Measurements from ENCODE around the gene ABLIM1. TPM values are rescaled to one million over a fixed set of nuclear protein-coding genes. Genes with fewer than 3 reads are reported as not detected.

The ABLIM1 gene
- total RNA-seq, 2 experiments from 2014 or later, result 91.5 to 97.9 TPM

GRCh38 chr10:114669648-114670047, 11.6 kb upstream of the ABLIM1 start:
- ChIA-PET POLR2A (no interaction called here), CTCF (no interaction called here)
- no peaks in the 10 kb centered on the region for H3K4me1 Mint-ChIP-seq
- H3K27ac Mint-ChIP-seq, result no peak overlapping the region
- DNase-seq, result no peak
- no peak overlapping the region for H3K4me3 Mint-ChIP-seq
- H3K27me3 Mint-ChIP-seq, result peaks cover 29% of the 10 kb centered on the region
- no peaks in the 10 kb centered on the region for H3K9me3 Mint-ChIP-seq
- H3K36me3 Mint-ChIP-seq (ENCODE audit: low read depth), result no peaks in the 10 kb centered on the region

- ChIA-PET POLR2A (no interaction called here), CTCF (no interaction called here)
- no peak overlapping the region for H3K4me3 Mint-ChIP-seq
- no peak overlapping the region for H3K27ac Mint-ChIP-seq
- no peaks in the 10 kb centered on the region for H3K4me1 Mint-ChIP-seq
- no peaks in the 10 kb centered on the region for H3K36me3 Mint-ChIP-seq (ENCODE audit: low read depth)
- H3K9me3 Mint-ChIP-seq, result no peaks in the 10 kb centered on the region
- DNase-seq, result no peak
- H3K27me3 Mint-ChIP-seq, result peaks cover 28% of the 10 kb centered on the region
Measured at GRCh38 chr10:114668375-114669080, 10.5 kb upstream of the ABLIM1 start.

GRCh38 chr10:114665873-114666272, 7.8 kb upstream of the ABLIM1 start:
- no peaks in the 10 kb centered on the region for H3K4me1 Mint-ChIP-seq
- peaks cover 41% of the 10 kb centered on the region for H3K27me3 Mint-ChIP-seq
- ChIA-PET POLR2A (no interaction called here), CTCF (no interaction called here)
- no peaks in the 10 kb centered on the region for H3K36me3 Mint-ChIP-seq (ENCODE audit: low read depth)
- DNase-seq, result no peak
- no peaks in the 10 kb centered on the region for H3K9me3 Mint-ChIP-seq
- no peak overlapping the region for H3K4me3 Mint-ChIP-seq
- no peak overlapping the region for H3K27ac Mint-ChIP-seq

GRCh38 chr10:114665406-114665805, 7.3 kb upstream of the ABLIM1 start:
- no peaks in the 10 kb centered on the region for H3K4me1 Mint-ChIP-seq
- H3K4me3 Mint-ChIP-seq, result no peak overlapping the region
- no peak overlapping the region for H3K27ac Mint-ChIP-seq
- CTCF ChIA-PET, result no interaction called here
- no peak for DNase-seq
- H3K27me3 Mint-ChIP-seq, result peaks cover 40% of the 10 kb centered on the region
- POLR2A ChIA-PET, result no interaction called here
- no peaks in the 10 kb centered on the region for H3K9me3 Mint-ChIP-seq
- H3K36me3 Mint-ChIP-seq (ENCODE audit: low read depth), result no peaks in the 10 kb centered on the region

GRCh38 chr10:114664127-114664526, 6.1 kb upstream of the ABLIM1 start:
- Mint-ChIP-seq H3K4me3 (no peak overlapping the region), H3K9me3 (no peaks in the 10 kb centered on the region), H3K4me1 (no peaks in the 10 kb centered on the region), H3K36me3 (ENCODE audit: low read depth) (no peaks in the 10 kb centered on the region), H3K27me3 (peaks cover 36% of the 10 kb centered on the region), H3K27ac (no peak overlapping the region)
- POLR2A ChIA-PET, result interaction anchor here (0.5 kb wide), 1 partner anchor 12 kb away, joined by 4 read pairs; no protein-coding TSS in a partner anchor
- no peak for DNase-seq
- CTCF ChIA-PET, result interaction anchor here (1.1 kb wide), 1 partner anchor 360 kb away, joined by 3 read pairs; no protein-coding TSS in a partner anchor

GRCh38 chr10:114663626-114664025, 5.6 kb upstream of the ABLIM1 start:
- Mint-ChIP-seq H3K4me1 (peaks cover under 1% of the 10 kb centered on the region), H3K27me3 (peaks cover 33% of the 10 kb centered on the region), H3K27ac (no peak overlapping the region), H3K9me3 (no peaks in the 10 kb centered on the region), H3K36me3 (ENCODE audit: low read depth) (no peaks in the 10 kb centered on the region), H3K4me3 (no peak overlapping the region)
- no peak for DNase-seq
- POLR2A ChIA-PET, result interaction anchor here (0.5 kb wide), 1 partner anchor 12 kb away, joined by 4 read pairs; no protein-coding TSS in a partner anchor
- CTCF ChIA-PET, result interaction anchor here (1.1 kb wide), 1 partner anchor 360 kb away, joined by 3 read pairs; no protein-coding TSS in a partner anchor

- Mint-ChIP-seq H3K9me3 (no peaks in the 10 kb centered on the region), H3K4me1 (peaks cover 2% of the 10 kb centered on the region), H3K27ac (no peak overlapping the region), H3K36me3 (ENCODE audit: low read depth) (no peaks in the 10 kb centered on the region), H3K27me3 (peaks cover 28% of the 10 kb centered on the region), H3K4me3 (no peak overlapping the region)
- POLR2A ChIA-PET, result no interaction called here
- DNase-seq, result no peak
- CTCF ChIA-PET, result interaction anchor here (1.1 kb wide), 1 partner anchor 359 kb away, joined by 3 read pairs; no protein-coding TSS in a partner anchor
Measured at GRCh38 chr10:114662646-114663217, 4.7 kb upstream of the ABLIM1 start.

- CTCF ChIA-PET, result no interaction called here
Measured at GRCh38 chr10:114661212-114661880, 3.3 kb upstream of the ABLIM1 start.

GRCh38 chr10:114655671-114656070, 2.4 kb downstream of the ABLIM1 start:
- Mint-ChIP-seq H3K4me3 (no peak overlapping the region), H3K27me3 (peaks cover 7% of the 10 kb centered on the region), H3K36me3 (ENCODE audit: low read depth) (no peaks in the 10 kb centered on the region), H3K27ac (no peak overlapping the region), H3K9me3 (no peaks in the 10 kb centered on the region), H3K4me1 (peaks cover 15% of the 10 kb centered on the region)
- ChIA-PET CTCF (no interaction called here), POLR2A (no interaction called here)
- DNase-seq, result no peak

More at GRCh38 chr10:114661212-114661880, 3.3 kb upstream of the ABLIM1 start:
- Mint-ChIP-seq H3K4me3 (no peak overlapping the region), H3K36me3 (ENCODE audit: low read depth) (no peaks in the 10 kb centered on the region), H3K4me1 (peaks cover 2% of the 10 kb centered on the region), H3K27me3 (peaks cover 26% of the 10 kb centered on the region), H3K9me3 (no peaks in the 10 kb centered on the region), H3K27ac (no peak overlapping the region)
- DNase-seq, result no peak
- POLR2A ChIA-PET, result no interaction called here

- no peak for DNase-seq
- CTCF ChIA-PET, result no interaction called here
- peaks cover 15% of the 10 kb centered on the region for H3K4me1 Mint-ChIP-seq
- H3K36me3 Mint-ChIP-seq (ENCODE audit: low read depth), result no peaks in the 10 kb centered on the region
- H3K27me3 Mint-ChIP-seq, result peaks cover 7% of the 10 kb centered on the region
- POLR2A ChIA-PET, result no interaction called here
- H3K27ac Mint-ChIP-seq, result no peak overlapping the region
- no peak overlapping the region for H3K4me3 Mint-ChIP-seq
- no peaks in the 10 kb centered on the region for H3K9me3 Mint-ChIP-seq
Measured at GRCh38 chr10:114654822-114655575, 3.1 kb downstream of the ABLIM1 start.

- Mint-ChIP-seq H3K27me3 (peaks cover 5% of the 10 kb centered on the region), H3K36me3 (ENCODE audit: low read depth) (no peaks in the 10 kb centered on the region), H3K27ac (no peak overlapping the region), H3K4me3 (no peak overlapping the region), H3K4me1 (peaks cover 17% of the 10 kb centered on the region), H3K9me3 (no peaks in the 10 kb centered on the region)
- no peak for DNase-seq
- ChIA-PET POLR2A (no interaction called here), CTCF (no interaction called here)
Measured at GRCh38 chr10:114653926-114654325, 4.1 kb downstream of the ABLIM1 start.

GRCh38 chr10:114652402-114653368, 5.4 kb downstream of the ABLIM1 start:
- CTCF ChIA-PET, result no interaction called here
- Mint-ChIP-seq H3K36me3 (ENCODE audit: low read depth) (no peaks in the 10 kb centered on the region), H3K4me3 (no peak overlapping the region), H3K27ac (no peak overlapping the region), H3K27me3 (peaks cover 5% of the 10 kb centered on the region), H3K4me1 (peaks cover 15% of the 10 kb centered on the region), H3K9me3 (no peaks in the 10 kb centered on the region)
- POLR2A ChIA-PET, result no interaction called here
- no peak for DNase-seq
